GM12878 (cell line): Measurements from ENCODE around the gene RBM43. TPM values are rescaled to one million over a fixed set of nuclear protein-coding genes. Genes with fewer than 3 reads are reported as not detected.

Experiments used
- ATAC-seq: fragments of 200-7000 bp; cut with Tn5 transposase; 3 replicates; pipeline ENCODE4 v1.9.1; 2020; ENCODE audit warnings: mild to moderate bottlenecking, moderate library complexity
- BruUV-seq: library from RNA; stranded (reverse); fragments of 400-500 nt; replicated peaks from 2 replicates; lab custom pipeline; 2021; lab: Mats Ljungman, UMichigan
- CTCF ChIA-PET: fragments of 300-600 bp; sonication (Branson Sonifier 250); formaldehyde crosslinking; extraction: SDS; loops from one replicate; lab custom pipeline; 2021; ENCODE audit warnings: inconsistent platforms; lab: Yijun Ruan, JAX
- POLR2A ChIA-PET: fragments of 350-600 bp; formaldehyde crosslinking; extraction: SDS; loops from one replicate; lab custom pipeline; 2021; ENCODE audit warnings: inconsistent platforms; lab: Charles Lee
- RAD21 ChIA-PET: fragments of 300-600 bp; sonication (Branson Sonifier 250); formaldehyde crosslinking; loops from one replicate; lab custom pipeline; 2023; ENCODE audit warnings: antibody characterized with exemption; ENCODE audit not compliant: unreplicated experiment; lab: Charles Lee
- SMC1A ChIA-PET: fragments of 300-600 bp; sonication (Branson Sonifier 250); formaldehyde crosslinking; loops from one replicate; lab custom pipeline; 2023; ENCODE audit not compliant: unreplicated experiment, uncharacterized antibody; lab: Charles Lee
- DNase-seq: peaks from one replicate; pipeline ENCODE4 v3.0.0-alpha.2; 2011; ENCODE audit warnings: low read depth, low spot score
- FAIRE-seq: peaks from 3 replicates; lab custom pipeline; 2011; peaks lifted over from hg19 to GRCh38; lab: Jason Lieb, UNC
- H2AFZ ChIP-seq: 2 replicates; pipeline ENCODE4 v1.6.0; 2011; ENCODE audit warnings: low read depth, low read length, control low read depth; ENCODE audit not compliant: control insufficient read depth
- H3K27ac ChIP-seq: 2 replicates; pipeline ENCODE4 v1.5.1; 2011; ENCODE audit warnings: control low read depth; ENCODE audit not compliant: control insufficient read depth, insufficient read depth
- H3K27me3 ChIP-seq, 2 experiments: replicated peaks in 1 of 2; 2 replicates each; pipeline versions ENCODE4 v1.6.0 to v1.6.1; 2011; ENCODE audit warnings: low read length in 1 of 2; ENCODE audit not compliant: control insufficient read depth in 2 of 2, insufficient read depth in 2 of 2
- H3K36me3 ChIP-seq, 2 experiments: 2 replicates each; pipeline ENCODE4 v1.5.1; 2011; ENCODE audit warnings: low read length in 1 of 2; ENCODE audit not compliant: control insufficient read depth in 2 of 2, insufficient read depth in 2 of 2
- H3K4me1 ChIP-seq: 2 replicates; pipeline ENCODE4 v1.6.1; 2011; ENCODE audit warnings: mild to moderate bottlenecking, low read length, moderate library complexity, mixed read lengths; ENCODE audit not compliant: control insufficient read depth, insufficient read depth
- H3K4me2 ChIP-seq: 2 replicates; pipeline ENCODE4 v1.6.0; 2011; ENCODE audit warnings: control low read depth; ENCODE audit not compliant: control insufficient read depth, insufficient read depth
- H3K4me3 ChIP-seq: fragments of 200-600 bp; sonication (generic); 2 replicates; pipeline ENCODE4 v1.5.1; 2016
- H3K79me2 ChIP-seq: 2 replicates; pipeline ENCODE4 v1.6.0; 2011; ENCODE audit warnings: low read length; ENCODE audit not compliant: control insufficient read depth, insufficient read depth
- H3K9ac ChIP-seq: 2 replicates; pipeline ENCODE4 v1.8.0; 2011; ENCODE audit warnings: low read length, control low read depth, mixed read lengths; ENCODE audit not compliant: control insufficient read depth, insufficient read depth
- H3K9me3 ChIP-seq: replicated peaks from 3 replicates; pipeline ENCODE4 v1.5.1; 2011; ENCODE audit warnings: mild to moderate bottlenecking, low read length; ENCODE audit not compliant: control insufficient read depth, insufficient read depth
- H4K20me1 ChIP-seq: 2 replicates; pipeline ENCODE4 v1.6.0; 2011; ENCODE audit not compliant: control insufficient read depth, insufficient read depth
- CTCF ChIP-seq, 3 experiments: IDR thresholded peaks in 2 of 3; conservative IDR thresholded peaks in 1 of 3; 2 replicates each; pipeline ENCODE4 v1.5.1; 2011; ENCODE audit warnings: low read depth in 3 of 3, low read length in 3 of 3, mild to moderate bottlenecking in 3 of 3, control low read depth in 2 of 3, moderate library complexity in 2 of 3, inconsistent platforms in 1 of 3, mixed read lengths in 1 of 3; ENCODE audit not compliant: control insufficient read depth in 2 of 3, insufficient read depth in 1 of 3; ENCODE audit errors: extremely low read depth in 1 of 3
- WGBS: methylation state at CpG from one replicate; pipeline ENCODE4 v1.1.6; 2016; ENCODE audit warnings: low lambda C conversion rate; ENCODE audit not compliant: insufficient replicate concordance, insufficient coverage; ENCODE audit errors: missing lambda C conversion rate; 5-methylcytosine and 5-hydroxymethylcytosine counted together
- in situ Hi-C: fragments of 300-500 bp; cut with MboI; formaldehyde crosslinking; loops from 9 replicates; pipeline ENCODE4 v1.14.3; 2018; ENCODE audit warnings: mixed read lengths
- intact Hi-C: fragments of 100-400 bp; cut with micrococcal nuclease; formaldehyde crosslinking; loops from one replicate; pipeline ENCODE4 v1.14.2; 2022; ENCODE audit not compliant: unreplicated experiment
- polyA plus RNA-seq, 11 experiments: library from polyadenylated mRNA; depleted of rRNA in 4 of 11; unstranded in 6 of 11; stranded (reverse) in 5 of 11; fragments of >200 nt; fragmentation: Nextera tagmentation in 4 of 11; fragmentation: Illumina TruSeq in 1 of 11; extraction: Ambion mirVana in 4 of 11; extraction: Trizol in 1 of 11; gene quantifications; 1 replicate in 1 of 11; 2 replicates in 10 of 11; pipeline versions ENCODE4 v1.2.1 to v1.2.3, GENCODE V29; 2011 to 2016; ENCODE audit warnings: inconsistent platforms in 2 of 11, missing spikeins in 2 of 11, low read depth in 1 of 11
- total RNA-seq, 4 experiments: library from RNA; depleted of rRNA in 3 of 4; stranded (reverse); fragments of >200 nt in 3 of 4; fragmentation: Illumina TruSeq in 1 of 4; extraction: Trizol in 1 of 4; gene quantifications; 2 replicates each; pipeline versions ENCODE4 v1.2.1 to v1.2.3, GENCODE V29; 2013 to 2021

The RBM43 gene
- total and polyA plus RNA-seq, 10 of the 15 experiments (the other 5 are each of a cell fraction or from before 2014, with no cell fraction given), result 0.86 to 5.3 (median 2.6) TPM

GRCh38 chr2:151198645-151199044 is 63.0 kb downstream of the RBM43 start:
- Histone ChIP-seq H3K4me1 (no peaks in the 10 kb centered on the region), H3K79me2 (no peaks in the 10 kb centered on the region), H3K4me3 (no peak overlapping the region), H3K9me3 (no peaks in the 10 kb centered on the region), H3K4me2 (no peak overlapping the region), H3K9ac (no peak overlapping the region), H3K27ac (no peak overlapping the region), H3K36me3 (no peaks in the 10 kb centered on the region), H4K20me1 (no peaks in the 10 kb centered on the region), H3K27me3 (no peaks in the 10 kb centered on the region; a peak in 1 of 4 replicates), H2AFZ (no peak overlapping the region)
- in situ Hi-C loops (no loop called here), intact Hi-C loops (no loop called here)
- DNase-seq (no peak), FAIRE-seq (no peak), ATAC-seq (no peak)
- POLR2A ChIA-PET, result no interaction called here
- TF ChIP-seq CTCF (IDR thresholded peaks at IDR 0.05 in 2 of 3, conservative IDR thresholded peaks at IDR 0.05 in 1 of 3; ENCODE audit: control insufficient read depth in 2 of 3, extremely low read depth in 1 of 3, insufficient read depth in 1 of 3, low read depth in 3 of 3, low read length in 3 of 3), result no peak
- RAD21 ChIA-PET, result no interaction called here
- SMC1A ChIA-PET, result no interaction called here
- BruUV-seq, result no TSS peak
- CTCF ChIA-PET, result no interaction called here
- 9% methylated on average over 2 of the region's 2 CpGs for WGBS

Other genes with a start within 250 kb of the RBM43 start
- gene NMI, start 27.8 kb upstream of the RBM43 start, total RNA-seq (2014; rRNA removed), result 43.5 and 52.9 TPM in 2 replicates
- 47.7 and 50.3 TPM in 2 replicates for gene NMI, start 27.8 kb upstream of the RBM43 start, total RNA-seq (2014; rRNA removed; fragmentation: Illumina TruSeq; extraction: Trizol)
- gene NMI, start 27.8 kb upstream of the RBM43 start, total RNA-seq (2021), result 45.1 and 45.9 TPM in 2 replicates
- 43.9 and 73.6 TPM in 2 replicates for gene NMI, start 27.8 kb upstream of the RBM43 start, polyA plus RNA-seq (2011; rRNA removed)
- gene NMI, start 27.8 kb upstream of the RBM43 start, polyA plus RNA-seq (2014; fragmentation: Illumina TruSeq; extraction: Trizol), result 66.4 and 85.1 TPM in 2 replicates
- gene NMI, start 27.8 kb upstream of the RBM43 start, polyA plus RNA-seq (2014; fragmentation: Nextera tagmentation; extraction: Ambion mirVana), result 10 to 100 TPM; 43.3 to 48.4 TPM
- gene NMI, start 27.8 kb upstream of the RBM43 start, polyA plus RNA-seq (2014; rRNA removed), result 44.9 and 60.6 TPM in 2 replicates
- 100 to 1,000 TPM; 101 to 107 TPM for gene NMI, start 27.8 kb upstream of the RBM43 start, polyA plus RNA-seq (2016; fragmentation: Nextera tagmentation; extraction: Ambion mirVana)
- 0.68 and 1.7 TPM in 2 replicates for gene TNFAIP6, start 95.7 kb upstream of the RBM43 start, total RNA-seq (2014; rRNA removed)
- gene TNFAIP6, start 95.7 kb upstream of the RBM43 start, total RNA-seq (2014; rRNA removed; fragmentation: Illumina TruSeq; extraction: Trizol), result 1.0 and 2.5 TPM in 2 replicates
- gene TNFAIP6, start 95.7 kb upstream of the RBM43 start, total RNA-seq (2021), result 0.82 and 1.3 TPM in 2 replicates
- gene TNFAIP6, start 95.7 kb upstream of the RBM43 start, polyA plus RNA-seq (2011; rRNA removed), result 5.7 and 7.6 TPM in 2 replicates
- gene TNFAIP6, start 95.7 kb upstream of the RBM43 start, polyA plus RNA-seq (2014; fragmentation: Illumina TruSeq; extraction: Trizol), result 1.3 and 1.6 TPM in 2 replicates
- gene TNFAIP6, start 95.7 kb upstream of the RBM43 start, polyA plus RNA-seq (2014; fragmentation: Nextera tagmentation; extraction: Ambion mirVana), result 1 to 10 TPM; 2.9 to 4.1 TPM
- gene TNFAIP6, start 95.7 kb upstream of the RBM43 start, polyA plus RNA-seq (2014; rRNA removed), result 0.85 and 1.2 TPM in 2 replicates
- gene TNFAIP6, start 95.7 kb upstream of the RBM43 start, polyA plus RNA-seq (2016; fragmentation: Nextera tagmentation; extraction: Ambion mirVana), result 1 to 10 TPM; 1.2 to 1.3 TPM
- 36.8 and 42.2 TPM in 2 replicates for gene RIF1, start 148.0 kb upstream of the RBM43 start, total RNA-seq (2014; rRNA removed)
- 63.2 TPM in 2 replicates for gene RIF1, start 148.0 kb upstream of the RBM43 start, total RNA-seq (2014; rRNA removed; fragmentation: Illumina TruSeq; extraction: Trizol)
- gene RIF1, start 148.0 kb upstream of the RBM43 start, total RNA-seq (2021), result 44.2 and 50.9 TPM in 2 replicates
- gene RIF1, start 148.0 kb upstream of the RBM43 start, polyA plus RNA-seq (2011; rRNA removed), result 23.9 and 38.8 TPM in 2 replicates
- gene RIF1, start 148.0 kb upstream of the RBM43 start, polyA plus RNA-seq (2014; fragmentation: Illumina TruSeq; extraction: Trizol), result 32.0 and 40.5 TPM in 2 replicates
- gene RIF1, start 148.0 kb upstream of the RBM43 start, polyA plus RNA-seq (2014; fragmentation: Nextera tagmentation; extraction: Ambion mirVana), result 1 to 10 TPM; 6.3 to 9.7 TPM
- 11.7 and 11.8 TPM in 2 replicates for gene RIF1, start 148.0 kb upstream of the RBM43 start, polyA plus RNA-seq (2014; rRNA removed)
- gene RIF1, start 148.0 kb upstream of the RBM43 start, polyA plus RNA-seq (2016; fragmentation: Nextera tagmentation; extraction: Ambion mirVana), result 10 to 100 TPM; 47.7 to 47.8 TPM